Stimulated activated CD4-positive, alpha-beta T cell treated with anti-CD3 and anti-CD28 coated beads, Interleukin-1b, Interleukin-23, amount 100 ng/mL, for 48 hours (primary cell): ENCODE measurements around the gene TRIM39.
A peak's percentile ranks its signal among the peaks of the same experiment; 100 is the strongest.

Source experiments
- DNase-seq: peaks from one replicate; pipeline ENCODE4 v3.0.0-alpha.2; 2020

TRIM39 gene

GRCh38 chr6:30328397-30328796 is 1.7 kb downstream of the TRIM39 start:
- DNase-seq = no peak

DNA sequence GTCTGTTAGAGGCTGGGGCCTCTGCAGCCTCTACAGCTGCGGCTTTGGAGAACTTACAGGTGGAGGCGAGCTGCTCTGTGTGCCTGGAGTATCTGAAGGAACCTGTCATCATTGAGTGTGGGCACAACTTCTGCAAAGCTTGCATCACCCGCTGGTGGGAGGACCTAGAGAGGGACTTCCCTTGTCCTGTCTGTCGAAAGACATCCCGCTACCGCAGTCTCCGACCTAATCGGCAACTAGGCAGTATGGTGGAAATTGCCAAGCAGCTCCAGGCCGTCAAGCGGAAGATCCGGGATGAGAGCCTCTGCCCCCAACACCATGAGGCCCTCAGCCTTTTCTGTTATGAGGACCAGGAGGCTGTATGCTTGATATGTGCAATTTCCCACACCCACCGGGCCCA is 2.6 kb downstream of the TRIM39 start:
- no peak for DNase-seq

DNA sequence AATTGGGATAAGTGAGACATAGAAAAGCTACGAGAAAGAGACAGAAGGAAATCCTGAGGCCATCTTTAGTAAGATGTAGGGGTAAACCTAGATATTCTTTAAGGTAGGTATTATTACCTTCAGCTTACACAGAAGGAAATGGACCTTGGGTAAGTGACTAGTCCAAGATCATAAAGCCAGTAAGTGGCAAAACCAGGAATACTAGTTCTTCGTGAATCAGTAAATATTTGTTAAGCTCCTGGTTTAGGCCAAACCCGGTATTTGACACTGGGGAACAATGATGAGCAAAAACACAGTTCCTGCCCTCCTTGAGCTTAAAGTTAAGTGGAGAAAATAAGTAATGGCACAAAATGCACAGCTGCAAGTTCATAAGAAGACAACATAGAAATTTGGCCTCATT is 5.3 kb downstream of the TRIM39 start:
- DNase-seq = no peak

DNA sequence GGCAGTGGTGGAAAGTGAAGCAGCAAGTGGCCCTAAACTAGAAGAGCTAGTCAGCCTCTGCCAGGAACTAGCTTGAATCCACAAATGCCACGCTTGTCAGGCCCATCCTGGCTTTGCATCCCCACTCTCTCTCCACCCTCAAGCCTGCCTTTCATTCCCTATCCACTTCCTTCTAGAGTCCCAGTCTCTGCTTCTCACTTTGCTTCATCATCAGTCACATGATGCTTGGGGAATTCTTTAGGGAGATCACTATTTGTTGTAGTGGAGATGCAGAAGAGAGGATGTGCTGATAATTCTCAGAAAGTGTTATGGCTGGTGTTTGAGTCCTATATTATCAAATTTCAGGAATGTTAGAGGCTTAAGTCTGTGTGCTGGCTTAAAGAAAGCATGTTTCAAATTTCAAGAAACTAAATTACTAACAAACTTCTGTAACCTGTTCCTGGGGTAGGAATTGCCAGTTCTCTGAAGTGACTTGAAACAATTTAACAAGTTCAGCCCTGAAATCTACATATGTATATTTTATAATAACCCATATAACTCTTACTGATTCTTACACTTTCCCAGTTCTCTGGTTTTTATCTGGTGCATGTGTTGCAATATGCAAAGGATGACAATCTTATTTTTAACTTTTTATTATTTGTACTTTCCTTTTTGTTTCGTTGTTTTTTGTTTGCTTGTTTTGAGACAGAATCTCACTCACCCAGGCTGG is 7.5 kb downstream of the TRIM39 start:
- DNase-seq = no peak

GRCh38 chr6:30340589-30341054 is 13.9 kb downstream of the TRIM39 start:
- DNase-seq = no peak

- no peak for DNase-seq
Measured at GRCh38 chr6:30341218-30341617, 14.5 kb downstream of the TRIM39 start.

DNA sequence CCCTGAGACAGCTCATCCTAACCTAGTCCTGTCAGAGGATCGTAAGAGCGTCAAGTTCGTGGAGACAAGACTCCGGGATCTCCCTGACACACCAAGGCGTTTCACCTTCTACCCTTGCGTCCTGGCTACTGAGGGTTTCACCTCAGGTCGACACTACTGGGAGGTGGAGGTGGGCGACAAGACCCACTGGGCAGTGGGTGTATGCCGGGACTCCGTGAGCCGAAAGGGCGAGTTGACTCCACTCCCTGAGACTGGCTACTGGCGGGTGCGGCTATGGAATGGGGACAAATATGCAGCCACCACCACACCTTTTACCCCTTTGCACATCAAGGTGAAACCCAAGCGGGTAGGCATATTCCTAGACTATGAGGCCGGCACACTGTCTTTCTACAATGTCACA is 15.0 kb downstream of the TRIM39 start:
- no peak for DNase-seq

GRCh38 chr6:30344191-30344867 is 17.6 kb downstream of the TRIM39 start:
- DNase-seq = no peak

- peak; percentile 89 for DNase-seq
Measured at GRCh38 chr6:30344868-30345671, 18.3 kb downstream of the TRIM39 start, which contains the start of gene RPP21. TSS of gene RPP21 (plus strand) at chr6:30345156. CDS start at chr6:30345172, 16 bp downstream.

- DNase-seq = no peak
Measured at GRCh38 chr6:30345852-30346251, 19.1 kb downstream of the TRIM39 start.

- no peak for DNase-seq
Measured at GRCh38 chr6:30348957-30349356, 22.2 kb downstream of the TRIM39 start.

- no peak for DNase-seq
Measured at GRCh38 chr6:30349421-30350177, 22.9 kb downstream of the TRIM39 start.

GRCh38 chr6:30350524-30350923 is 23.8 kb downstream of the TRIM39 start:
- no peak for DNase-seq

DNA sequence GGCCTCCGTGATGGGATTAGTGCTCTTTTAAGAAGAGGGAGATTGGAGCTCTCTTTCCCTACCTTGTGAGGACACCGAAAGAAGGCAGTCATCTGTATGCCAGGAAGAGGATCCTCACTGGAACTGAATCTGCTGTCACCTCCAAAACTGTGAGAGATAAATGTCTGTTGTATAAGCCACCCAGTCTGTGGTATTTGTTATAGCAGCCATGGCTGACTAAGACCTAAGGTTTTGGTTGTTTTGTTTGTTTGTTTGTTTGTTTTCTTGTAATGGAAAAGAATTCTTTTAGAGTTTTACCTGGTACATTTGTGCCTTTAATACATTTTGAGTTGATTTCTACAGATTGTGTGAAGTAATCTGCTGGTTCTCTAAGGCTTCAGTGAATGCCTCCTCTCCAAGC is 25.8 kb downstream of the TRIM39 start:
- no peak for DNase-seq

- no peak for DNase-seq
Measured at GRCh38 chr6:30355281-30355680, 28.6 kb downstream of the TRIM39 start.

DNA sequence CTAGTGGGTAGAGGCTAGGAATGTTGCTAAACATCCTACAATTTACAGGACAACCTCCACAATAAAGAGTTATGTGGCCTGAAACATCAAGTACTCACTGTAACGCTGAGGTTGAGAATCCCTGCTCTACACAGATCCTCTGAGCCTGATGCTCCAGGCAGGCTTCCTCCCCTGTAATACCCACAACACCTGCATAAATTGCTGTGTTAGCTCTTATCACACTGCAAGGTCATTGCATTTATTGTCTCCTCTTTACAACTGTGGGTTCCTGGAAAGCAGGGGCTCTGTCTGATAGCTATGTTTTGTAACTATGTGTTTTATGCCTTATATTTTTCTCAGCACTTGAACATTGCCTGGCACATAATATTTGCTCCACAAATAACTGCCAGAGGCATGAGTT is 29.8 kb downstream of the TRIM39 start:
- no peak for DNase-seq

- DNase-seq = peak; percentile 36
Measured at GRCh38 chr6:30357678-30358540, 31.2 kb downstream of the TRIM39 start.

DNA sequence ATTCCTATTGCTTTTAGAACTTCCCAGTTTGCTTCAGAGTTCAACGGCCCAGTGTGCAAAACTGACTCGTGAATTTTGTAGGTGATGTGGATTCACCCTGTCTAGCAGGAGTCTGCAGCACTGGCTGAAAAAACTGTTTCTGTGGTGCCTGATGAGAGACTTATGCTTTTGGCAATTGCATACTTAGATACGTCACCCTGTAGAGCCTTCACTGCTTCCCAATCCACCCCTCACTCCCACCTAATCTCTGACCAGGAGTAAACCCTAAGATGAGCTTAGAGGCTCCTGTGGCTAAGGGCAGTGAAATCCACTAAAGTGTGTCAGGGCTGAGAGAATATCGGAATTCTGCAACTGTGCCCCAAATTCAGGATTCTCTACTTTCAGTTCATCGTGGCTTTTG is 32.5 kb downstream of the TRIM39 start:
- no peak for DNase-seq

DNA sequence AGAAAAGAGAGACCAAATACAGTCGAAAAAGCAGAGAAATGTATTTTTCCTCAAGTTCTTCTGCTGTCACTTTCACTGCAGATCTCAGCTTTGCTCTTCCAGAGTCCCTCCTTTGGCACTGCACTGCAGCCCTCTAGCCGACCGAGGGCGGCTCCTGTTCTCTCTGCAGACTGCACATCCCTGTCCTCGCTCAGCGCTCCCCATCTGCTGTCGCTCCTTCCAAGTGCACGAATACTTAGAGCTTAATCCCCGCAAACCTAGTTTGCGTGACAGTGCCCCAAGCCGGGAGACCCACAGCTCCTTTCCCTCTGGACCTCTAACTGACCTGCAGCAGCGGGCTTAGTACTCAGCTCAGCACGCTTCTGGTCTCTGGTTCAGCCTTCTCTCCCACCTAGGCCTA is 33.4 kb downstream of the TRIM39 start:
- no peak for DNase-seq

DNA sequence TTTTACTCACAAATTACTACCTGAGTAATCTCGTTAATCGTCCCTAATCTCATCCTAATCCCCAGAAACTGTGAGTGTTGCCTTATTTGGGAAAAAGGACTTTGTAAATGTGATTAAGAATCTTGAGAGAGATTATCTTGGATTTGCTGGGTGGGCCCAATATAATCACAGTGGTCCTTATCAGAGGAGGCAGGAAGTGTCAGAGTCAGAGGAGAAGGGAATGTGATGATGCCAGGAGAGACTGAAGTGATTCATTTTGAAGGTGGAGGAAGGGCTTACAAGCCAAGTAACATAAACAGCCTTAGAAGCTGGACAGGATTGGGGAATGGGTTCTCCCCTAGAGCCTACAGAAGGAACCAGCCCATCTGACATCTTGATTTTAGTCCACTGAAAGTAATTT is 34.9 kb downstream of the TRIM39 start:
- DNase-seq = no peak

DNA sequence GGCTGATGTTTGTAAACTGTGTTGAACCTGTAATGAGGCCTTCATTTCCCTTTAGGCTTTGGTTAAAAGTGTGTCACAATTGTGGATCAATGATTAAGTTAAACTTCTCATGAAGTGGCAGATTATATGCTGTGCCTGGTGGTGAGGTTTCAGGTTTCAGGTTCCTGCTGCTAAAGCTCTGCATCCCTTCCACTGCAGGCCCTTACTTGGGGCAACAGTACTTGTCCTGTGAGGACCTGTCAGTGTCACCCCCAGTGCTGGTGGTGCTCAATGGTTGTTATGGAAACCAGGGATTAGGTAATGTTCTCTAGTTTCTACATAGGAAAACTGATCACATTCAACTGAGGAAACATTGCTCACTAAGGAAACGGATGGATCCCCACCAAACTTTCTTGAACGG is 36.7 kb downstream of the TRIM39 start:
- no peak for DNase-seq

- no peak for DNase-seq
Measured at GRCh38 chr6:30364591-30364990, 37.9 kb downstream of the TRIM39 start.
